HG03196 (cell line): ENCODE results near the gene ACOT7.
A peak's percentile ranks its signal among the peaks of the same experiment; 100 is the strongest.

Experiments
- ATAC-seq: cut with Tn5 transposase; IDR thresholded peaks from one replicate; pipeline ENCODE4 v1.9.1; 2021; ENCODE audit not compliant: unreplicated experiment

ACOT7 gene

GRCh38 chr1:6424619-6425593, 31.3 kb upstream of the ACOT7 start, which contains the start of gene ESPN:
Gene ESPN (plus strand): TSS chr1:6424776. CDS start chr1:6424956, 180 bp downstream.
- ATAC-seq, result no peak

- no peak for ATAC-seq
Measured at GRCh38 chr1:6424000-6424565, 30.5 kb upstream of the ACOT7 start.

- ATAC-seq, result no peak
Measured at GRCh38 chr1:6423321-6423999, 29.9 kb upstream of the ACOT7 start.

GRCh38 chr1:6421266-6421665, 27.7 kb upstream of the ACOT7 start:
- no peak for ATAC-seq

GRCh38 chr1:6420454-6421042, 27.0 kb upstream of the ACOT7 start:
- no peak for ATAC-seq

GRCh38 chr1:6419804-6420453, 26.4 kb upstream of the ACOT7 start, which contains the start of gene HES2:
Gene HES2 (minus strand): TSS chr1:6419919. CDS start chr1:6419820, 99 bp downstream.
- no peak for ATAC-seq

GRCh38 chr1:6419397-6419803, 25.8 kb upstream of the ACOT7 start:
- ATAC-seq, result no peak

- no peak for ATAC-seq
Measured at GRCh38 chr1:6418668-6419396, 25.3 kb upstream of the ACOT7 start.

GRCh38 chr1:6417961-6418667, 24.5 kb upstream of the ACOT7 start:
- no peak for ATAC-seq

- no peak for ATAC-seq
Measured at GRCh38 chr1:6416906-6417305, 23.3 kb upstream of the ACOT7 start.

GRCh38 chr1:6416295-6416656, 22.7 kb upstream of the ACOT7 start:
- ATAC-seq, result no peak

- no peak for ATAC-seq
Measured at GRCh38 chr1:6414881-6415626, 21.5 kb upstream of the ACOT7 start.

GRCh38 chr1:6414443-6414844, 20.9 kb upstream of the ACOT7 start:
- peak; percentile 84 for ATAC-seq

GRCh38 chr1:6412896-6413295, 19.3 kb upstream of the ACOT7 start:
- ATAC-seq, result no peak

GRCh38 chr1:6410248-6410893, 16.8 kb upstream of the ACOT7 start:
- no peak for ATAC-seq

- ATAC-seq, result no peak
Measured at GRCh38 chr1:6409733-6410132, 16.2 kb upstream of the ACOT7 start.

- no peak for ATAC-seq
Measured at GRCh38 chr1:6409053-6409452, 15.5 kb upstream of the ACOT7 start.

- no peak for ATAC-seq
Measured at GRCh38 chr1:6408023-6408422, 14.5 kb upstream of the ACOT7 start.
